OCI-LY7 (cell line): ENCODE data around the gene FZD7.

Experiments used
- CTCF ChIP-seq: fragments of 200-600 bp; sonication (generic); conservative IDR thresholded peaks from 2 replicates; pipeline ENCODE4 v1.5.1; 2014; ENCODE audit warnings: mild to moderate bottlenecking, antibody characterized with exemption, low read length, moderate library complexity, mixed read lengths
- EZH2phosphoT487 ChIP-seq: fragments of 200-600 bp; sonication (generic); IDR thresholded peaks from 2 replicates; pipeline ENCODE4 v1.6.1; 2018; ENCODE audit warnings: low read depth, borderline replicate concordance, mild to moderate bottlenecking, mixed run types, antibody characterized with exemption, low read length, moderate library complexity, mixed read lengths

DNA sequence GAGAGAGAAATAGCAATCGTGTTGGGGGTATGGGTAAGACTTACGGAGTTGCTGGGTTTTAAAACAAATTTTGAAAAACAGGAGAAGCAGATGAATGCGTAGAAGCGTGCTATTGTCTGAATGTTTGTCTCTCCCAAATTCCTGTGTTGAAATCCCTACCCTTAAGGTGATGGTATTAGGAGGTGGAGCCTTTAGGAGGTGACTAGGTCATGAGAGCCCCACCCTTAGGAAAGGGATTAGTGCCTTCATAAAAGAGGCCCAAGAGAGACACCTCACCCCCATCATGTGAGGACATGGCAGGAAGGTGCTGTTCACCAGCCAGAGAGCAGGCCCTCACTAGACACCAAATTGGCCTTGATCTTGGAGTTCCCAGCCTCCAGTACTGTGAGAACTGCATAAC, 40.7 kb upstream of the FZD7 start:
- TF ChIP-seq CTCF (no peak), EZH2phosphoT487 (no peak)
